GM18907 (cell line): ENCODE results near the gene ACOX3.
"Not testable (repeated sequence)": the region's sequence is repeated elsewhere in the genome, so short reads cannot be mapped to it uniquely, and the experiment has no call there.

Experiments
- ATAC-seq: cut with Tn5 transposase; IDR thresholded peaks from one replicate; pipeline ENCODE4 v1.9.1; 2021; ENCODE audit warnings: mild to moderate bottlenecking, moderate library complexity; ENCODE audit not compliant: unreplicated experiment

Gene ACOX3

DNA sequence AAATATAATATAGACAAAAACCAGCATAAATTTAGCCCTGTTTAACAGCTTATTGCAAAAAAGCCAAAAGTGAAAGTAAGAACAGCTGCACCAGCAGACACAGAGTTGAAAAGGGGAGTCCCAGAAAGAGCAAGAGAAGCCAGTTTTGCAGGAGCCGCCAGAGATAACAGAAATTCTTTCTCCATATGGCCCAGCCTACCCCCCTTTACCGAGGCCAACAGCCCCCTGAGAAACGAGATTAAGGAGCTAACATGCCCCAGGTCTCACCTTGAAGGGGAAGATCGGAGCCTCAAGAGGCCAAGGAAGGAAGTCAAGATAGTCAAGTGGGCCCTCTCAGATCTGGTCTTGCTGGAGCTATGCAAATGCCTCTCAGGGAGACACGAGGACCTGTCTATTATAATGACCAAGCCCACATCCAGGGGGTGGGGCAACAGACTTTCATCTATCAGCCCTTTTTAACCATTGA, 4.8 kb downstream of the ACOX3 start:
- peak; percentile 60 for ATAC-seq

DNA sequence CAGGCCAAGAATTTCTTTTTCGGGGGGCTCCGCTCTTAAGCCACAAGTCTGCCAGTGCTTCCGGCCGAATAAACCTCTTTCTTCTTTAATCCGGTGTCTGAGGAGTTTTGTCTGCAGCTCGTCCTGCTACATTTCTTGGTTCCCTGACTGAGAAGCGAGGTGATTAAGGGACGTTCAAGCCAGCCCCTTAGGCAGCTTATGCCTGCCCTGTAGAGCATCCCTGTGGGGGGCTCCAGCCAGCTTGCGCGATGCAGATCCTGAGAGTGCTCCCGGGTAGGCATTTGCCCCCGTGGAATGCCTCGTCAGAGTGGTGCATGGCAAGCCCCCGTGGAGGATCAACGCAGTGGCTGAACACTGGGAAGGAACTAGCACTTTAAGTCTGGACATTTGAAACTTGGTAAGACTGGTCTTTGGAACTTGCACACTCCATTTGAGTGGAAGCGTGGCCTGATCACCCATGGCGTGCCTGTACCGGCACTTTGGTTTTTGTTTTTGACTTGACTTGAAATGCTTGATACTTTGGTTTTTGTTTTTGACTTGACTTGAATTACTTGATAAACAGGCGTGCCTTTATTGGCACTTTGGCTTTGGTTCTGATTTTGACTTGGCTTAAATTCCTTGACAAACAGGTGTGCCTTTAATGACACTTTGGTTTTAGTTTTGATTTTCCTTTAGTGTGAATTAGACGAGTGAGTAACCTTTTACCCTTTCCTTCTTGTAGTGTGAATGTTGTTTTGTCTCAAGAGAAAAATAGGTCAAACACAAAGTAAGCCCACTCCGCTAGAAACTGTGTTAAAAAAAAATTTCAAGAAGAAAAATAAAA, 6.1 kb downstream of the ACOX3 start:
- ATAC-seq, result no peak

DNA sequence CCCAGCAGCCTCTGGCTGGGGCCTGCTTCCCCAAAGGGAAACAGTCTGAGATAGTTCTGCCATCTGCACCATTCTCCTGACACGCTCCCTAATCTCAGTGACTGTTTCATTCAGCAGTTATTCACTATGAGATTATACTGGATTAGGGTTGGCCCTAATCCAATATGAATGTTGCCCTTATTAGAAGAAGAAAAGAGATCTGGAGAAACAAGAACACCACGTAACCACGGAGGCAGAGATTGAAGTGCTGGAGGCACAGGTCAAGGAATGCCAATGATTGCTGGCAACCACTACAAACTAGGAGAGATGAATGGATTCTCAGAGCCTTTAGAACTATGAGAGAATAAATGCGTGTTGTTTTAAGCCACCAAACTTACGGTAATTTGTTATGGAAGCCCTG, 7.4 kb downstream of the ACOX3 start:
- no peak for ATAC-seq

DNA sequence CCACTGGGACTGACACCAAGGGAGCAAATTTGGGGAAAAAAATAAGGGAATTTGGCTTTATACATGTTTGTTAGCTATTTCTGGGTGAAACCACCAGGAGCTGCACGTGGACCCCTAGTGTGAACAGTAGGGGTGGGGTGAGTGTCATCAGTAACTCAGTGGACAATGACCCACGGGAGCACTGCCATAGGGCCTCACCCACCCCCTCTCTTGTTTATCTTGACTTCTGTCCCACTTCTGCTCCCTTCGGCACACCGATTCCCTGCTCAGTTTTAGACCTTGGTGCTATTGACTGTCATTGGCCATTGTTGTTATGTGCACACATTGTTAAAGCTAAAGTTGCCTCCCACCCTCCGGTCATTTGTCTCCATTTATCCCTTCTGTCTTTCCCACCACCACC, 9.0 kb downstream of the ACOX3 start:
- no peak for ATAC-seq

DNA sequence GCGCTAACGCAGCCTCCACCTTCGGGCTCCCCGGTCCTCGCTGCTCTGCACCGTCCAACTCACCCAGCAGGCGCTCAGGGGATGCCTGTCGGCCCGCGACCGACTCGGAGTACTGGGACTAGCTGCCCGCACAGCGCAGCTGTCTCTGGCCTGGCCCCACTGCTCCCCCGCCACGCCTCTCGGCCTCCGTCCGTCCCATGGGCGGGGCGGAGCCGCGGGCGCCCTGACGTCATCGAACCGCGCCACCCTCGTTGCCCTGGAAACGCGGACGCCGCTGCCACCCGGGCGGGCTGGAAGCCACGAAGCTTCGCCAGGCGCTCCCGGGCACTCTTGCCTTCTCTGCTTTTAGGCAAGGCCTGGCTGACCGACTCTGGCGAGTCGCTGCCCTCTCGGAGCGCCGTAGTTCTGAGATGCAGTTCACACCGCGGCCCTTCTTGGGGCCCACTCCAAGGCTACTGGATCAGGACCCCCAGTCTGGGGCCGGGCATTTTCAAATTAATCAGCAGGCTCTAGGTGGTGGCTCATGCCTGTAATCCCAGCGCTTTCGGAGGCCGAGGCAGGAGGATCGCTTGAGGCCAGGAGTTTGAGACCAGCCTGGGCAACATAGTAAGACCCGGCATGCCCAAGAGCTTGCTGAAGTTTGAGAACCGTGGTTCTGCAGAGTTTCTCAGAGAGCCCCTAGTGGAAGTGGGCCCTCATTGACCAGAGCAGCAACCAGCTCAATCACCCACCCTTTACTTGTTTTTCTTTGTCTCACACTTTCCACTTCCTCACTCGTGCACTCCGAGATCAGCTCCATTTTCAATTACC, 12.0 kb downstream of the ACOX3 start:
- ATAC-seq, result peak; percentile 94

DNA sequence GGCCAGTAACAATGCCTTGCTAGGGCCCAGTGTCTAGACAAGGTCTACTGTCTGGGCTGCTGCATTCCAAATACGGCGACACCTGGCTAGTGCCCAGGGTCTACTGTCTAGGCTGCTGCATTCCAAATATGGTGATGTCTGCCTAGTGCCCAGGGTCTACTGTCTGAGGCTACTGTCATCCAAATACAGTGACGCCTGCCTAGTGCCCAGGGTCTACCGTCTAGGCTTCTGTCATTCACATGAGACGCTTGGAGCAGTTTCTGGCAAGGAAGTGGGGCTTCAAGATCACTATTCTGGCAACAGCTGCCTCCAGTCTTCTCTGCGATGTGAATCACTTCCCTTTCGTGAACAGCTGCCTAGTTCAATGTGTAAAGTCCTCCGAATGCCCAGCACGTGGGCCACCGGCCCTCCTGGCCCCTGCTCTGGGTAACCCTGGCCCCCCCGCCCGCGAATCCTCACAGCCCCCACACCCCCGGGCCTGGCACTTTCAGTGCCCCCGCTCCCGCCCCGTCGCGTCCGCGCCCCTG, 12.7 kb downstream of the ACOX3 start:
- peak; percentile 63 for ATAC-seq

DNA sequence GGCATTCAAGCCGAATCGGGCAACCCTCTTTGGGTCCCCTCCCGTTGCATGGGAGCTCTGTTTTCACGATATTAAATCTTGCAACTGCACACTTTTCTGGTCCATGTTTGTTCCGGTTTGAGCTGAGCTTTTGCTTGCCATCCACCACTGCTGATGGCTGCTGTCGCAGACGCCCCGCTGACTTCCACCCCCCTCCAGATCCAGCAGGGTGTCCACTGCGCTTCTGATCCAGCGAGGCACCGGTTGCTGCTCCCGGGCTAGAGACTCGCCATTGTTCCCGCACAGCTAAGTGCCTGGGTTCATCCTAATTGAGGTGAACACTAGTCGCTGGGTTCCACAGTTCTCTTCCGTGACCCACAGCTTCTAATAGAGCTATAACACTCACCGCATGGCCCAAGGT, 13.3 kb downstream of the ACOX3 start:
- ATAC-seq, result no peak

DNA sequence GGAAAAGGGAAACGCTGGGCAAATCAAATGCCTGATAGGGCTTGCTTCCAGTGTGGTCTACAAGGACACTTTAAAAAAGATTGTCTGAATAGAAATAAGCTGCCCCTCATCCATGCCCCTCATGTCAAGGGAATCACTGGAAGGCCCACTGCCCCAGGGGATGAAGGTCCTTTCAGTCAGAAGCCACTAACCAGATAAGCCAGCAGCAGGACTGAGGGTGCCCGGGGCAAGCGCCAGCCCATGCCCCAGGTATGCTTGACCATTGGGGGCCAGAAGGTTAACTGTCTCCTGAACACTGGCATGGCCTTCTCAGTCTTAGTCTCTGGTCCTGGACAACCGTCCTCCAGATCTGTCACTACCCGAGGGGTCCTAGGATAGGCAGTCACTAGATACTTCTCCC, 17.7 kb downstream of the ACOX3 start:
- no peak for ATAC-seq

DNA sequence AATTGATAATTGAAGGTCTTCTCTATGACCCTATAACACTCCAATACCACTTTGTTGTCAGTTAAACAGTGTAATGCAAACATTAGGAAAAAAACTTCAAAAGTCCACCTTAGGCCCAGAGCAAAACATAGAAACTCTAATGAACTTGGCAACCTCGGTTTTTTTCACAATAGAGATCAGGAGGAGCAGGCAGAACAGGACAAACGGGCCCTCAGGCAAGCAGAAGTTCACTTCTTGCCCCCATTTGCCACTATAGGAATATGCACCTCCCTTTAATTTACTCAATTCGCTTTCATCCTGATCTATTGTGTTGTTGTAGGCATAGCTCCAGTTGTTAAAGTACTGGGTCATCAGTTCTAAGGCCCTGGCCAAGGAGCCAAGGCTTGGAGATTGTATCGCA, 18.2 kb downstream of the ACOX3 start:
- ATAC-seq, result no peak

DNA sequence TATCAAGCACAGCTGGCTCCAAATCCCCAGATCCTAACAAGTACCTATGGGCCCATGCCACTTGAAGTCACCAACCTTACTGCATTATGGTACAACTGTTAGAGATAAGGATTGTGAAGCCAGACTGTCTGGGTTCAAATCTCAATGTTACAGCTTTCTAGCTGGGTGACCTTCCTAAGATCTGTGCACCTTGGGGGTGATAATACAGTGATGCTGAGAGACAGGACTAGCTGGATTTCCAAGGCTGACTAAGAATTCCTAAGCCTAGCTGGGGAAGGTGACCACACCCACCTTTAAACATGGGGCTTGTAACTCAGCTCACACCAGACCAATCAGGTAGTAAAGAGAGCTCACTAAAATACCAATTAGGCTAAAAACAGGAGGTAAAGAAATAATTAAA, 20.4 kb downstream of the ACOX3 start:
- not testable (repeated sequence) for ATAC-seq

DNA sequence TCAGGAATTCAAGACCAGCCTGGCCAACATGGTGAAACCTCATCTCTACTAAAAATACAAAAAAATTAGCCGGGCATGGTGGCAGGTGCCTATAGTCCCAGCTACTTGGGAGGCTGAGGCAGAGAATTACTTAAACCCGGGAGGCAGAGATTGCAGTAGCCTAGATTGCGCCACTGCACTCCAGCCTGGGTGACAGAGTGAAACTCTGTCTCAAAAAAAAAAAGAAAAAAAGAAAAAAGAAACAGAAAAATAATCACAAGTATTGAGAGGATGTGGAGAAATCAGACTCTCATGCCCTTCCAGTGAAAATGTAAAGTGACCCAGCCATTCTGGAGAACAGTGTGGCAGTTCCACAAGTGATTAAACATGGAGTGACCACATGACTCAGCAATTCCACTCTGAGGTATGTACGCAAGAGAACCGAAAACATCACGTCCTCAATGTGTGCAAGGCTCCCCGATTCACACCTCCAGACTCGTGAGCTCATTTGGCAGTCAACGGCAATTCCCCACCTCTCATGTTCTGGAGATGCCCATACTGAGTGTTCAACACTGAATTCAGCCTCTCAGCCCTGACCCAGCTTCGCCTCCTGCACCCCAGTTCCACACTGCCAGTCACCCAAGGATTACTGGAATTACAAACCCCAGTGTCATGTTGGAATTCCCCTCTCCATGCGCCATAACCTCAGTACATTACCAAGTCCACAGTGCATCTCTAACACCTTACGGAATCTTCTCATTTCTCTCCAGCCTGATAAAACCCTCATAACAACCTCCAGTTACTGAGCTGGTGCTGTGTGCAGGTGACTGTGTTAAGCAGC, 21.1 kb downstream of the ACOX3 start:
- ATAC-seq, result no peak

DNA sequence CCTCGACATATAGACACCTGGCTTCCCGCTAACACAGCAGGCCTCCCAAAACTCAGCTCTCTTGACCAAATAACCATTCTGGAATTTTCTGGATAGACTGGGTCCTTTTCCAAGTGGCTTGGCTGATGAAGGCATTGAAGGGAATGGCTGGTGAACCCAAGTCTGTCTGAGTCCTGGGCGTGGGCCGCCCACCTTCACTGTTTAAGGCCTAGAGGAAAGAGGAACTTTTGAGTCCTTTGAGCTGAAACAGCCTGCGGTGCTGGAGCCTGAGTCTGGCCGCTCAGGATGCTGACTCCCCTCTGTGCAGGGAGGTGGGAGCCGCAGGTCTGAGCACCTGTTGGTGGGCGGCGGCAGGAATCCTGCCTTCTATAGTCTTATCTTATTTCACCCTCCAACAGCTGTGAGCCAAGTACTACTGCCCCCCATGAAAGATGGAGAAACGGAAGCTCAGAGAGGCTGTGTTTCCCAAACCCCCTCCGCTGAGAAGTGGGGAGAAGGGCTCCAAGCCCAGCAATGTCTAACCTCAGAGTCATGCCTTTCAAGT, 23.4 kb downstream of the ACOX3 start:
- no peak for ATAC-seq

DNA sequence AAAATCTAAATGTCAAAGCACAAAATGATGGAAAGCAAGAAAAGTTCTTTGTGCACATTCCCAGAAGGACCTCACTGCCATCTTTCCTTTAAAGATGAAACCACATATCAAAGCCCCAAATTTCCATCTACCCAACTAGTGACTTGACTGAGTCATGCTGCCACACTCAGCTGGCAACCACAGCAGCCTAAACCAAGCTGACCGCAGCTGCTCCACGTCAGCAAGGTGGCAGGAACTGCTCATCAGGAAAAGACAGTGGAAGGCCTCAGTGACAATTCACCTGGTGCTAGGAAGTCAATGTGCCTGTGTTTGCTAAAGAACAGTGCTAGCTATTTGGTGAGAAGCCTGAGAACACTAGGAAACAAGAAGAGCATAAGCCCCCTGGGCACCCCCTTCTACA, 26.1 kb downstream of the ACOX3 start:
- no peak for ATAC-seq

DNA sequence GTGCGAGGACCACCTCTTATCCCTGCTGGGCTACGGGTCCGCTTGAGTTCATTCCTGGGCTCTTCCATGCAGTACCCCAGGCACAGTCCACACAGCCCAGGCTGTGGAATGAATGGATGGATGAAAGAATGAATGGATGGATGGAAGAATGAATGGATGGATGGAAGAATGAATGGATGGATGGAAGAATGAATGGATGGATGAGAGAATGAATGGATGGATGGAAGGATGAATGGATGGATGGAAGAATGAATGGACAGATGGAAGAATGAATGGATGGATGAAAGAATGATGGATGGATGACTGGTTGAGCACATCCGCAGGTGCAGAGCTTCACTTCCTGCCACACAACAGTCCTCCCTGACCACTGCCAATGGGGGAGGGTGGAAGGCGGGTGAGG, 28.2 kb downstream of the ACOX3 start:
- no peak for ATAC-seq

DNA sequence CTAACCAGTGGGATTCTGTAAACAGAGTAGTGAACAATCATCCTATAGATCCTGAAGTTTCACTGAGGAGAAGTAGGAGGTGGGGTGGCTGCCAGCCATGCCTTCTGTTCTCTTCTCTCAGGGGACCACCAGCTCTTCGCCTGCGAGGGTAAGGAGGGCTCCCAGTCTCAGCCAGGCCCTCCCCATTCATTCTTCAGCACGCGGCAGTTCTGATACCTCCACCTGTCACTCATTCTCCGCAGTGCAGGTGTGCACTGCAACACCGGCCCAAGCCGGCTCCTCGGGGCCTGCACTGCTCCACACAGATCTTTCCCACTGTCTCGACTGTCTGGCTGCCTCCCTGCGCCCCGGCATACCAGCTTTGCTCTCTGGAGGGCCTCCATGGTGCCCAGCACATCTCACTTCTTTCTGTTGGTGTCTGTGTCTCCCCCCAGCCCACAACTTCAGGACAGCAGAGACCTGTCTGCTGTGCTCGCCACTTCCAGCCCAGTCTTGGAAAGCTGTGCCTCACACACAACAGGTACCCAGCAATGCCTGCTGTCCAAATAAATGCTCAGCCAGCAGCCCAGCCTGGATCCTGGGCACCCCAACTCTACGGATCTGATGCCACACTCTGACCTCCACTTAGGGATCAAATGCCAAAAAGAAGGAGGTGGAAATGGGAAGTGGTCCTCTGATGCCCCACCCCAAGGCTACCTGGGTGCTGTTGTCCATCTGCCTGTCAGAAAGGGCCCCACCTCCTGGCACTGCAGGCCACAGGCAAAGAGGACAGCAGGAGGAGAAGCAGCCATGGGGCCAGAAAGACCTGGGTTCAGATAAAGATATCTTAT, 29.0 kb downstream of the ACOX3 start:
- no peak for ATAC-seq

DNA sequence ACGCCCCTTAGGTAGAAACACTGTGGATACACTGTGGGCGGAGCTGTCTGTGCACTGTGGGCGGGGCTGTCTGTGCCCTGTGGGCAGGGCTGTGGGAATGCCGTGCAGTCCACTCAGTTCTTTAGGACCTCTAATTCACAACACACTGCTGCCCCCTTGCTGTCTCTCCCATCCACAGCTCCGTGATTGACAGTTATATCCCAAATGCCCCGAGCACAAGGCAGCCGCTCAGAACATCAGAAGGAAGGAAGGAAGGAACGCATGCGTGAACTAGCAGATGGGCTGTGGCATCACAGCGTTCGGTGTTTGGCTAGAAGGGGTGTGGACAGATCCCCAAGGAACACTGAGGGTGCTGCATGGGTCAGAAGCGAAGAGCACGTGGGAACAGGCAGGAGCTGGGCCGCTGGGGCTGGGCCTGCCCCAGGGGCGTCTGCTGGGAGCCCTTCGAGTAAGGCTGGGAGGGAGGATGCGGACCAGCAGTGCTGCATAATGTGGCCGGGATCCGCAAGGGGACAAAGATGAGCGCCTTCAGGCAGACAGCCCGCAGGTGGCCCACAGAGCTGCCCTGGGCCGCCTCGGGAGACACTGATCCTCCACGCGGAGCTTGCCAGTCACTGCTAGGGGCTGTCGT, 29.8 kb downstream of the ACOX3 start:
- ATAC-seq, result no peak

DNA sequence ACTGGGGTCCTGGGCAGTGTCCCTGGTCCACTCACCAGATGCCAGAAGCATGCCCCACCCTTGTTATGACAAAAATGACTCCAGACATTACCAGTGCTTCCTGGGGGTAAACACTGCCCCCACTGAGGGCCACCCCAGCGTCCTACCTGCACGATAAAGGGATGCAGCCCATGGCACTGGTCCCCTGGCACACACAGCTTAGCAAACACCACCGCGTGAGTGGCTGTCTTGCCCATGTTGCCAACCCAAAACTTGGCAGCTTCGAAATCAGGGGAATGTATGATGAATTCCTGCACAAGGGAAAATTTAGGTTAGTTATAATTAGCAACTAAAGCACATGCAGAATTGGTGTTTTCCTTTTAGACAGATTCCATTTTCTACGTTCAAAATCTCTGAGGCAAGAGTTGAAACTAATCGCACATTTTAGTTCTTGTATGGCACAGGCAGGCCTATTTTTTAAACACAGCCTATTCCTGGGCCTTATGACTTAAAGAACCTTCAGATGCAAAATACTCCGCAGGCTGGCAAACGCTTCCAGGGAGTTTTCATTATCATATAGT, 30.4 kb downstream of the ACOX3 start:
- no peak for ATAC-seq

DNA sequence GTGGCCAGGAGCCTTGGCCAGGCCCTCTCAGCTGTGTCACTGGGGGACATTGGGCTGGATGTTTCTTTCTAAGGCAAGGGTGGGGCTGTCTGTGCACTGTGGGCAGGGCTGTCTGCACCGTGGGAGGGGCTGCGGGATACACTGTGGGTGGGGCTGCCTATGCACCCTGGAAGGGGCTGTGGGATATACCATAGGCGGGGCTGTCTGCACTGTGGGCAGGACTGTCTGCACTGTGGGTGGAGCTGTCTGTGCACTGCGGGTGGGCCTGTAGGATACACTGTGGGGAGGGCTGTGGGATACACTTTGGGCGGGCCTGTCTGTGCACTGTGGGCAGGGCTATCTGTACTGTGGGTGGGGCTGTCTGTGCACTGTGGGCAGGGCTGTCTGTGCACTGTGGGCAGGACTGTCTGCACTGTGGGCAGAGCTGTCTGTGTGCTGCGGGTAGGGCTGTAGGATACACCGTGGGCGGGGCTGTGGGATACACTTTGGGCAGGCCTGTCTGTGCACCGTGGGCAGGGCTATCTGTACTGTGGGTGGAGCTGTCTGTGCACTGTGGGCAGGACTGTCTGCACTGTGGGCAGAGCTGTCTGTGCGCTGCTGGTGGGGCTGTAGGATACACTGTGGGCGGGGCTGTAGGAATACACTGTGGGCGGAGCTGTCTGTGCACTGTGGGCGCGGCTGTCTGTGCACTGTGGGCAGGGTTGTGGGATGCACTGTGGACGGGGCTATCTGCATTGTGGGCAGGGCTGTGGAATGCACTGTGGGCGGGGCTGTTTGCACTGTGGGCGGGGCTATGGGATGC, 31.1 kb downstream of the ACOX3 start:
- no peak for ATAC-seq
